HUDEP-2 (cell line): ENCODE measurements around the gene MICA.
"Not testable (repeated sequence)": the region's sequence is repeated elsewhere in the genome, so short reads cannot be mapped to it uniquely, and the experiment has no call there.

ENCODE experiments used
- DNase-seq, 76 experiments: peaks; one replicate each; lab custom pipeline; 2025; ENCODE audit not compliant: unreplicated experiment in 76 of 76; lab: John Stamatoyannopoulos, UW

MICA gene

GRCh38 chr6:31379850-31380249 lies 23.5 kb upstream of the MICA start:
- DNase-seq = no peak

GRCh38 chr6:31381666-31382065 lies 21.7 kb upstream of the MICA start:
- no peak for DNase-seq

- no peak for DNase-seq
These were observed 20.2 kb upstream of the MICA start for GRCh38 chr6:31383149-31383548.

- no peak for DNase-seq
These were observed 18.4 kb upstream of the MICA start for GRCh38 chr6:31385041-31385440.

GRCh38 chr6:31386099-31386498 lies 17.3 kb upstream of the MICA start:
- DNase-seq = no peak

GRCh38 chr6:31386977-31387376 lies 16.4 kb upstream of the MICA start:
- DNase-seq = peak in 1 of 76 experiments; percentile 7

- DNase-seq = not testable (repeated sequence)
These were observed 14.2 kb upstream of the MICA start for GRCh38 chr6:31388916-31389801.

- not testable (repeated sequence) for DNase-seq
These were observed 13.6 kb upstream of the MICA start for GRCh38 chr6:31389802-31390132.

- no peak for DNase-seq
These were observed 9.5 kb upstream of the MICA start for GRCh38 chr6:31393932-31394331.

- DNase-seq = no peak
These were observed 9.0 kb upstream of the MICA start for GRCh38 chr6:31394381-31394780.

GRCh38 chr6:31395832-31396231 lies 7.6 kb upstream of the MICA start:
- no peak for DNase-seq

GRCh38 chr6:31396422-31397152 lies 6.8 kb upstream of the MICA start:
- peak in 70 of 76 experiments; percentile 20 to 89 (median 68) for DNase-seq

GRCh38 chr6:31397153-31397499 lies 6.3 kb upstream of the MICA start:
- DNase-seq = not testable (repeated sequence)

GRCh38 chr6:31397901-31398525 lies 5.4 kb upstream of the MICA start:
- DNase-seq = no peak

- DNase-seq = peak in 73 of 76 experiments; percentile 20 to 99 (median 74)
These were observed 3.6 kb upstream of the MICA start for GRCh38 chr6:31399589-31400466.

GRCh38 chr6:31400467-31401289 lies 2.7 kb upstream of the MICA start:
- peak in 71 of 76 experiments; percentile 6 to 94 (median 68) for DNase-seq

GRCh38 chr6:31401403-31401802 lies 2.0 kb upstream of the MICA start:
- peak in 61 of 76 experiments; percentile 12 to 77 (median 40) for DNase-seq

- DNase-seq = peak in 4 of 76 experiments; percentile 9 to 19 (median 12)
These were observed 792 bp upstream of the MICA start for GRCh38 chr6:31402324-31403282.

- DNase-seq = not testable (repeated sequence)
These were observed 618 bp downstream of the MICA start for GRCh38 chr6:31404061-31404364.
